Measurements from ENCODE around the gene SBNO1. TPM values are rescaled to one million over a fixed set of nuclear protein-coding genes. Genes with fewer than 3 reads are reported as not detected.

Gene SBNO1
- total RNA-seq, 4 donors from 2014 or later: 19.2 to 26.2 (median 21.4) TPM

DNA sequence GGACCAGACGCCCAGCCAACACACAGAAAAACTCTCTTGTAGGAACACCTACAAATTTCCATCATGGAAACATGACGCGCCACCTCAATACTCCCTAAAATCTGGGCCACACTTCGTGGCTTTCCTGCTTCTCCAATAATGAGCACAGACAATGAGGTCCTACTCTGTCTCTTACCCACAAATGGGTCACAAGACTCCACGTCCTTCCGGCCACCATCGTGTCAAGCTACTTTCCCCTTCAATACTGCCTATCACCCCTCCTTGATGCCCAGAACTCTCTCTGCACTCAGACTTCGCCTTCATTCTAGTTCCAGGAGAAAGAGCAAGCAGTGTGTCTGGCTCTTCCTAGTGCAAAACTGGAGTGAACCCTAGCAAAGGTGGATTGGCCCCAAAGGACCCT, 28.1 kb downstream of the SBNO1 start:
- TF ChIP-seq, protein P1, sequence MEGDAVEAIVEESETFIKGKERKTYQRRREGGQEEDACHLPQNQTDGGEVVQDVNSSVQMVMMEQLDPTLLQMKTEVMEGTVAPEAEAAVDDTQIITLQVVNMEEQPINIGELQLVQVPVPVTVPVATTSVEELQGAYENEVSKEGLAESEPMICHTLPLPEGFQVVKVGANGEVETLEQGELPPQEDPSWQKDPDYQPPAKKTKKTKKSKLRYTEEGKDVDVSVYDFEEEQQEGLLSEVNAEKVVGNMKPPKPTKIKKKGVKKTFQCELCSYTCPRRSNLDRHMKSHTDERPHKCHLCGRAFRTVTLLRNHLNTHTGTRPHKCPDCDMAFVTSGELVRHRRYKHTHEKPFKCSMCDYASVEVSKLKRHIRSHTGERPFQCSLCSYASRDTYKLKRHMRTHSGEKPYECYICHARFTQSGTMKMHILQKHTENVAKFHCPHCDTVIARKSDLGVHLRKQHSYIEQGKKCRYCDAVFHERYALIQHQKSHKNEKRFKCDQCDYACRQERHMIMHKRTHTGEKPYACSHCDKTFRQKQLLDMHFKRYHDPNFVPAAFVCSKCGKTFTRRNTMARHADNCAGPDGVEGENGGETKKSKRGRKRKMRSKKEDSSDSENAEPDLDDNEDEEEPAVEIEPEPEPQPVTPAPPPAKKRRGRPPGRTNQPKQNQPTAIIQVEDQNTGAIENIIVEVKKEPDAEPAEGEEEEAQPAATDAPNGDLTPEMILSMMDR (IDR thresholded peaks at IDR 0.05; ENCODE audit: low read depth): no peak

DNA sequence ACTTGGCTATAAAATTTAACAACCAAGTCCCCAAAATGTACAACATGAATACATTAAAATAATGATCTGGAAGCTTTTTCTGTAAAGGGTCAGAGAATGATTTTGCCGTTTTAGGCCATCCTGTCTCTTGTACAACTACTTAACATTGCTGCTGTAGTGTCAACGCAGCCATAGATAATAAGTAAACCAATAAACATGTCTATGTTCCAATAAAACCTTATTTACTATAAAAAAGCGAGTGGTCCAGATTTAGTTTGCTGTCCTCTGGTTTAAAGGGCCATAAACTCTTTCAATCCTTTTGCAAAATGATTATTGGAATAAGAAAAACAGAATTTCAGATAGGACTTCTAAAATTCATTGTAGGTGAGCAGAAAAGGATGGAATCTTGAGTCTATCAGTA, 29.2 kb downstream of the SBNO1 start:
- TF ChIP-seq, protein P1 (IDR thresholded peaks at IDR 0.05; ENCODE audit: low read depth): no peak

DNA sequence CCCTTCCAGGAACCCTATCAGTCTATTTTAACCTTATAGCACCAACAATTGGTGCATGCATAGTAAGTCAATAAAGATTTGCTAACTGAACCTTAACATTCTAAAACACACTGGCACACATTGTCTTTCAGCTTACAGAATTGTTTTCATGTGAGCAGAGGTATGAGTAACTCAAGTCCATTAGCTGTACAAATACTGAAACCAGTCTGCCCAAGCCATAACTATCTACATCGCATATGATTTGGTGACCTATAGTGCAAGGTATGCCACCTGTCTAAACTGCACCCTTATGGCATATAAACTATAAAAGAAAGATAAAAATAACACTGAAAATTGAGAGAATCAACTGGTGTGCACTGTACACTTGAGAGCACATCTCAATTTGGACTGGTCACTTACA, 34.8 kb downstream of the SBNO1 start:
- TF ChIP-seq, protein P1 (IDR thresholded peaks at IDR 0.05; ENCODE audit: low read depth): no peak

DNA sequence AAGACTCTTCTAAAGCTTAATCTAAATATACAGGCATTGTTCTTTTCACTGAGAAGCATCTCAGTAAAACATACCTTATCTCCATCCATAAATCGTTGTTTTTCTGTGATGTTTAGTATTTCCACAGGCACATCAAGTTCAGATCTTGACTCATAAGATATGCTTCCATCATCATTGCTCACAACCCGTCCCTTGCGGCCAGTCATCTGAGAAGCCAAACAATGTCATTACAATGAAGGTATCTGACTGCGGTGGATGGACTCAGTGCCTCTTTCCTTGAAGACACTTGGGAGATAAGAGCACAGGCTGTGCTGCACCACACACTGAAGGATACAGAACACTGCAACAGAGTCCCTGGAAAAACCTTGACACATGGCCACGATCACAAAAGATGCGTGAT, 44.8 kb downstream of the SBNO1 start:
- TF ChIP-seq, protein P1 (IDR thresholded peaks at IDR 0.05; ENCODE audit: low read depth): no peak

DNA sequence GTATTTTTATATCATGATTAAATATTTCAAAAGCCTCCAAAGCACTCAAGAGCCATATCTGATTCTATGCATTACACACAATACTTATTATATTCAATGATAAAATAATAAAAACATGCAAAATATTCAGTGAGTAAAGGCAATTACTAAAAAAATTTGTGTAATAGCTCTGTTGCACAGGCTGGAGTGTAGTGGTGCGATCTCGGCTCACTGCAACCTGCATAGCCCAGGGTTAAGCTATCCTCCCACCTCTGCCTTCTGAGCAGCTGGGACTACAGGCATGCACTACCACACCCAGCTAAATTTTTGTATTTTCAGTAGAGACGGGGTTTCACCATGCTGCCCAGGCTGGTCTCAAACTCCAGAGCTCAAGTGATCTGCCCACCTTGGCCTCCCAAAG, 45.4 kb downstream of the SBNO1 start:
- TF ChIP-seq, protein P1 (IDR thresholded peaks at IDR 0.05; ENCODE audit: low read depth): no peak

DNA sequence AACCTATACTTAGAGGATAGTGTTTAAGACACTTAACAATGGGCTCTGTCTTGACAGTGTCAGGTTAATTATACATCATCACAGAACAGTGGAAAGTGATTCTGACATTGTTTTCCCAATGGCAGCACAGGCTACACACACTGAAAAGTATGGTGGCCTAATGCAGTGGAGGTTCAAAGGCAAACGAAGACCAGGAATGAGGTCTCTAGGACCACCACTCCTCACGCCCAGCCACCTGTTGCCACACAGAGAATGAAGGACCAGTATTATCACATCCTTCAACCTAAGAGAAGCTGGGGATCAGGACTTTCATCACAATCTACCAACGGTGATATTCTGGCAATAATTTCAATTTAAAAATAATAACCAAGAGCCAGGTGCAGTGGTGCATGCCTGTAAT, 58.4 kb downstream of the SBNO1 start:
- TF ChIP-seq, protein P1 (IDR thresholded peaks at IDR 0.05; ENCODE audit: low read depth): no peak

DNA sequence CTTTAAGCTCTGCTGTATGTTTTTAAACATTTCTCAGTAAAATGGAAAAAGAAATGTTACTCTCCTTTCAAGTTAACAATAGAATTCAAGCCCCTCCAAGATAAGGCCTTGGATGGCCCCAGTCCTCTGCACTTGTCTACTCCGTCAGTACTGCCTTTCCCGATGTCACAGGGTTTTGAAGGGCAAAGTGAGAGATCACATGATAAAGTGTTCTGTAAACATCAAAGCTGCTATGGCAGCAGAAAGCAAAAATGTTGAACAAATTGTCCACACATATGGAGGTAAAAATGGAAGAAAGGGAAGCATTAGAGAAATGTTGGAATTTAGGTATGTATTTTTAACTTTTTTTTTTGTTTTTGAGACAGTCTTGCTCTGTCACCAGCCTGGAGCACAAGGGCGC, 59.5 kb downstream of the SBNO1 start:
- TF ChIP-seq, protein P1 (IDR thresholded peaks at IDR 0.05; ENCODE audit: low read depth): no peak
